HG03439 (cell line): ENCODE data around the gene R3HDM2.
"Not testable (repeated sequence)": the region's sequence is repeated elsewhere in the genome, so short reads cannot be mapped to it uniquely, and the experiment has no call there.

Experiments used
- ATAC-seq: cut with Tn5 transposase; IDR thresholded peaks from one replicate; pipeline ENCODE4 v1.9.1; 2021; ENCODE audit warnings: mild to moderate bottlenecking, moderate library complexity; ENCODE audit not compliant: unreplicated experiment

The R3HDM2 gene

DNA sequence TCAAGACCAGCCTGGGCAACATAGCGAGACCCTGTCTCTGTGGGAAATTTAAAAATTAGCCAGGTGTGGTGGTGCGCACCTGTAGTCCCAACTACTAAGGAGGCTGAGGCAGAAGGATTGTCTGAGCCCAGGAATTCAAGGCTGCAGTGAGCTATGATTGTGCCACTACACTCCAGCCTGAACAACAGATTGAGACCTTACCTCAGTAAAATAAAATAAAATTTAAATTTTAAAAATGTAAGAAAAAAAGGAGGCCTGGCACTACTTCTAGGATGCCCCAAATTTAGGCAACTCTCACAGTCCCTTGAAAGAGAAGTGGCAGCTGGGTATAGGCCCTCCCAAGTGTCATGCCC lies 23.3 kb upstream of the R3HDM2 start:
- ATAC-seq: no peak

DNA sequence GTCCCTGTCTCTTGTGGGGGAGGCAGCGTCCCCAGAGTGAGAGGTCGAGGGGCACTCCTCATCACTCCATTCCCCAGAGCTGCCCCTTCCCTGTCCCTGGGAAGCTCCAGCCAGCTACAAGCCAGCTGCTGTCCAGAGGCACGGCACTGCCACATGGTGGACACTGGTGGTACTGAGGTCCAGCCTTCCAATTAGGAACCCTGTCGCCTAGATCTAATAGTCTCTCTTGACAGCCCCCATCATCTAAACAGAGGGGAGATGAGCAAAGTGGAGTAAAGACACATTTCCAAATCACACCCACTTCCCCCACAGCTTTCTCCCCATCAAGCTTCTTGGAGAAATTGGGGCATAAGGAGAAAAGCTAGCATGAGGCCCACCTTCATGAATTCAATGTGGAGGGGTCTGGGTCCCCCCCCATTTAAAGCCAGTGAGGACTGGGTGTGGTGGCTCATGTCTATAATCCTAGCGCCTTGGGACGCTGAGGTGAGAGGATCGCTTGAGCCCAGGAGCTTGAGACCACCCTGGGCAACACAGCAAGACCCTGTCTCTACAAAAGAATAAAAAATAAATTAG lies 22.2 kb upstream of the R3HDM2 start:
- ATAC-seq: no peak

DNA sequence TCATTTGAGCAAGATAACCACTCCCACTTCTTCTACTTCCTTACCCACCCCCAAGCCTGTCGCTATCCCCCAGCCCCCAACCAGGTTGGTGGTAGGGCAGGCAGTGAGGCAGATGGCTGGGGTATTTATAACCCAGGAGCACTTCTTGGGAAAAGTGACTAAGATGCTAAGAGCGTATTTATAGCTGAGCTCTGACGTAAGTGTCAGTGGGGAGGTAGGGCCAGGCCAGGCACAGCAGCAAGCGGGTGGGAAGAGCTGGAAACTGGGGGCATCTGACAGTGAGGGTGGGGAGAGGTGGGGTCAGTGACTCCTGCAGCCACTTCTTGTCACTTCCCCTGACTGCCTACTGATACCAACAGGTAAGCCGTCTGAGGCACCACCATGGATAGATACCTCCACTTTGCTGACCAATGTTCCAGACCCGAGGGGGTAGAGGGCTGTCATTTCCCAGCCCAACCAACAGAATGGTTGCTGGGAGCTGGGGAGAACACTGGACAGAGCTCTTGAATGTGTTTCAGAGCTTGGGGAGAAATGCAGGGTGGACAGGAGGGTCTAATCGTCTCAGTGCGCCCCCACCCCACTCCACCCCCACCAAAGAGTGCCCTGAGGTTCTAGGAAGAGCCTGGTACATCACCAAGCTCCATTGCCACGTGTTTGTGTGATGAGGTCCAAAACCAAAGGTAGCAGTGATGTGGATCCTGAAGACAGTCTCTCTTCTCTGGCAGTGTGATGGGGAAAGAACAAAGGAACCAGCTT lies 21.5 kb upstream of the R3HDM2 start:
- no peak for ATAC-seq

DNA sequence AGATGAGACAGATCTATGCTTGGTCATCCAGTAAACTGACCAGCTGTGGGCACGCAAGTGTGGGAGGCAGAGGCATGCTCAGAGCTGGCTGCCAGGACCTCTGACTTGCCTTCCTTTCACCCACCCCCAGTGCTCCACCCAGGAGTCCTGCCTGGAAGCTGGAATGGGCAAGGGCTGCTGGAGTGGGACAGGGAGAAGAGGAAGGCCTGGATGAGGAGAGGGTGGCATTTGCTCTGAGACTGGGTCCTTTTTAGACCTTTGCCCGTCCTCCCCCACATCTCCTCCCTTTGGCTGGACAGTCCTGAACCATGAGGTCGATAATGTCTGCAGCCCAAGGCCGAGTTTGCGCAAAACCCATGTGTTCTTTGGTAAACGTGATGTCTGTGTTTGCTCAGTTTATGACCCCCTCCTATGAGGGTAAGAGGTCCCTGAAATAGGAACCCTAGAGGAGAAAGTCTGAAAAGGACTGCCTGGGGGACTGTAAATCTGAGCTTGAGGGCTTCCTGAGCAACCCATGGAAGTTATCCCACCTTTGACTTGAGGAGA lies 20.5 kb upstream of the R3HDM2 start:
- ATAC-seq: no peak

DNA sequence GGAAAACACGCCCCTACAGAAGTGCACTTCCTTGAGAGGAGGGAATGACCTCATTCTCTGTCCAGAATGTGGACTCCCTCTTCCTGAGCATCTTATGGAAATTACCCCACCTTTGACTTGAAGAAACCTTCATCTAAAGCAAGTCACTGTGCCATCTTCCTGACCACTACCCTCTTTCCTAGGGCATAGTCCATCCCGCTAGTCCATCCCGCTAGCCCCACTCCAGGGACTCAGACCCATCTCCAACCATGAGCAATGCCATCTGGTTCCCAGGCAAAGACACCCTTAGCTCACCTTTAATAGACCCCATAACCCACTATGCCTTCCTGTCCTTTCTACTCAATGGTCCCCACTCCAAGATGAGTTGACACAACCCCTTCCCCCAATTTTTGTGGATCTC lies 19.2 kb upstream of the R3HDM2 start:
- no peak for ATAC-seq

DNA sequence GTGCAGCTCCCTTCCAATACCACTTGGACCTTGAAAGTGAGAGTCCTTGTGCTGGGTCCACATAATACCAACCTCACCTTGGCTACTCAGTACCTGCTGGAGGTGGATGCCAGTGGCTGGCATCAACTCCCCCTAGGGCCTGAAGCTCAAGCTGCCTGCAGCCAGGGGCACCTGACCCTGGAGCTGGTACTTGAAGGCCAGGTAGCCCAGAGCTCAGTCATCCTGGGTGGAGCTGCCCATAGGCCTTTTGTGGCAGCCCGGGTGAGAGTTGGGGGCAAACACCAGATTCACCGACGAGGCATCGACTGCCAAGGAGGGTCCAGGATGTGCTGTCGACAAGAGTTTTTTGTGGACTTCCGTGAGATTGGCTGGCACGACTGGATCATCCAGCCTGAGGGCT lies 18.5 kb upstream of the R3HDM2 start:
- ATAC-seq: no peak

DNA sequence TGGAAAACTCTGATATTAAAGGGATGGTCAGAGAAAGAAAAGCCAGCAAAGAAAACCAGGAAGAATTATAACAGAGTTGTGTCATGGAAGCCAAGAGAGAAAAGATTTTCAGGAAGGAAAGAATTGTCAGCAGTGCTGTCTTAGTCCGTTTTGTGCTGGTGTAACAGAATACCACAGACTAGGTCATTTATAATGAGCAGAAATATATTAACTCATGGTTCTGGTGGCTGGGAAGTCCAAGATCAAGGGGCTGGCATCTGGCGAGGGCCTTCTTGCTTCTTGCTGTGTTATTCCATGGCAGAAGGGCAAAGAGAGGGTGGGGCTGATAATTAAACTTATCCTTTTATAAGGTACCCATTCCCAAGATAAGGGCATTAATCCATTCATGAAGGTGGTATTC lies 17.8 kb upstream of the R3HDM2 start:
- ATAC-seq: no peak

DNA sequence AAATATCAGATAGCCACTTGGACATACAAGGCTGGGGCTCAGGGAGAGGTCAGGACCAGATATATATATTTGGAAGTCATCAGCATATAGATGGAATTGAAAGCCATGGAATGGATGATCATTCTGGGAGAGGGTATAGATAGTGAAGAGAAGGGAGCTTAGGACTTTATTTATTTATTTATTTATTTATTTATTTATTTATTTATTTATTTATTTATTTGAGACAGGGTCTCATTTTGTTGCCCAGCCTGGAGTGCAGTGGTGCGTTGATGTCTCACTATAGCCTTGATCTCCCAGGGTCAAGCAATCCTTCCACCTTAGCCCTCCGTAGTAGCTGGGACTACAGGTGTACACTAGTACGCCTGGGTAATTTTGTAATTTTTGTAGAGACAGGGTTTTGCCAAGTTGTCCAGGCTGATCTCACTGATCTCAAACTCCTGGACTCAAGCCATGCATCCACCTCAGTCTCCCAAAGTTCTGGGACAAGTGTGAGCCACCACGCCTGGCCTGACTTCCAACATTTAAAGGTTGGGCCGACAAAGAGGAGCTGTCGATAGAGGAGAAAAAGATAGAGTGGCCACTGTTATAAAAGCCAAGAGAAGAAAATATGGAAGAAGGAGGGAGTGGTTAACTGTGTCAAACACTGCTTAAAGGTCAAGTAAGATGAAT lies 15.6 kb upstream of the R3HDM2 start:
- no peak for ATAC-seq

DNA sequence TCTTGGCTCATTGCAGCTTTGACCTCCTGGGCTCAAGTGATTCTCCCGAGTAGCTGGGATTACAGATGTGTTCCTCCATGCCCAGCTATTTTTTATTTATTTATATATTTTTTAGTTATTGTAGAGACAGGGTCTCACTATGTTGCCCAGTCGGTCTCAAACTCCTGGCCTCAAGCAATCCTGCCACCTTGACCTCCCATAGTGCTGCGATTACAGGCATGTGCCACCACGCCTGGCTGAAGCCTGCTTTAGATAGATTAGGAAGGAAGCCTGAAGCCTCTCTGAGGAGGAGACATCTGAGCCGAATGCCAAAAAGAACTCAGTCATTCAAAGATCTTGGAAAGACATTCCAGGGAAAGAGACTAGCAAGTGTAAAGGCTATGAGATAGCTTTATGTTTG lies 13.9 kb upstream of the R3HDM2 start:
- no peak for ATAC-seq

DNA sequence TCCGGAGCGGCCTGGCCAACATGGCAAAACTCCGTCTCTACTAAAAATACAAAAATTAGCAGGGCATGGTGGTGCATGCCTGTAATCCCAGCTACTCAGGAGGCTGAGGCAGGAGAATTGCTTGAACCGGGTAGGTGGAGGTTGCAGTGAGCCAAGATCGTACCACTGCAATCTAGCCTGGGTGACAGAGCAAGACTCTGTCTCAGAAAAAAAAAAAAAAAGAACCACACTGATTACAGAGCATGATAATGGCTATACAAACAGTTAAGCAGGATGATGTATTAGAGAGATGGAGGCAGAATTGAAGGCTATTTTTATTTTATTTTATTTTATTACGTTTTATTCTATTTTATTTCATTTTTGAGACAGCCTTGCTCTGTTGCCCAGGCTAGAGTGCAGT lies 13.5 kb upstream of the R3HDM2 start:
- not testable (repeated sequence) for ATAC-seq

DNA sequence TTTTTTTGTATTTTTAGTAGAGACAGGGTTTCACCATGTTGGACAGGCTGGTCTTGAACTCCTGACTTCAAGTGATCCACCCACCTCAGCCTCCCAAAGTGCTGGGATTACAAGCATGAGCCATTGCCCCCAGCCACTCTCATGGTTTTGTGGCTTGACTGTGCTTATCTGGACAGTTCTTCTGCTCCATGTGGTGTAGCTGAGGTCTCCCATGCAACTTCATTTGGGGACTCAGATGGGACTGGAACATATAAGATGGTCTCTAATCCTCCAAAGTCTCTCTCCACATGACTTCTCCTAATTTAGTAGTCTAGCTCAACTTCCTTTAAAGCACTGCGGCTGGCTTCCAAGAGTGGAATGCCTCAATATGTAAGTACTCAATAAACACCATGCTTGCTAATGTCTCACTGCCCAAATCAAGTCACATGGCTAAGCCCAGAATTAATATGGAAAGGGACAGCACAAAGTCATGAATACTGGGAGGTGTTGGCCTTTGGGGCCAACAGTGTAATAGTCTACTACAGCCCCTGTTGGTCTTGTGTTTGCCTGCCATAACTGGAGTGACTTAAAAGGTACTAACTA lies 11.1 kb upstream of the R3HDM2 start:
- ATAC-seq: no peak

DNA sequence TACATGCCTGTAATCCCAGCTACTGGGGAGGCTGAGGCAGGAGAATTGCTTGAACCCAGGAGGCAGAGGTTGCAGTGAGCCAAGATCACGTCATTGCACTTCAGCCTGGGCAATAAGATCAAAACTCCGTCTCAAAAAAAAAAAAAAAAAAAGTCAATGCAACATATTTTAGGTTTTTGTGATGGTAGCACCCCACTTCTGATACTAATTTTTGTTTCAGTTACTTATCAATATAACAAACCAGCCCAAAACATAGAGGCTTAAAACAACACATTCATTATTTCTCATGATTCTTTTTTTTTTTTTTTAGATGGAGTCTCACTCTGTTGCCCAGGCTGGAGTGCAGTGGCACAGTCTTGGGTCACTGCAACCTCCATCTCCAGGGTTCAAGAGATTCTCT lies 10.6 kb upstream of the R3HDM2 start:
- not testable (repeated sequence) for ATAC-seq

DNA sequence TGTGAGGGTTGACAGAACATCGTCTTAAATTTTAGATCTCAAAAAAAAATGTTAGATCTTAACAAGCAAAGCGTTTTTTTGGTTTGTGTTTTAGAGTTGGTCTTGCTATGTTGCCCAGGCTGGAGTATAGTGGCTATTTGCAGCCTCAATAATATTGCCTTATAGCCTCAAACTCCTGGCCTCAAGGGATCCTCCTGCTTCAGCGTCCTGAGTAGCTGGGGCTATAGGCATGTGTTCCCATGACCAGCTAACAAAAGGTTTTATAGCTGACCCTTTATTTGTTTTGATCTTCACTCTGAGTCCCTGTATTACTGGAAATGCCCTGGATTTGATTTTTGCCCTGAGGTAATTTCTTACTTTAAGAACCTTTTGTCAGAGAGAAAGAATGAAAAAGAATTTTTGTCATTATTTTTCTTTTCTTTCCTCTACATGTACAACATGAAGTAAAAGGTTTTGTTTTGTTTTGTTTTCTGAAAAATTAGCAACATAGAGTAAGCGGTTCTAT lies 9.0 kb upstream of the R3HDM2 start:
- ATAC-seq: no peak

DNA sequence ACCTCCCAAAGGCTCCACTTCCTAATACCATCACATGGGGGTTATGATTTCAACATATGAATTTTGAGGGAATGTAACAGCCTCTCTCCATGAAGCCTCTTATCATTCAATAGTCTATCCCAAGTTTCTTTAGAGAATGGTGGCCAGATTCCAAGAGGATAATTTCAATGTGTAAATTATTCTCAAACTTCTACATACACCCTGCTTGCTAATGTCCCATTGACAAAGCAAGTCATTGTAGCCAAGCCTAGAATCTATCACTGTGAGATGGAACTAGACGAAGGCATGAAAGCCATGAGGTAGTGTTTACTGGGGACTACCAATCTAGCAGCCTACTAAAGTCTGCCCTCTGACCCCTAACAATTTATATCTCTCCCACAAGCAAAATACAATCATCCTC lies 7.6 kb upstream of the R3HDM2 start:
- ATAC-seq: no peak

DNA sequence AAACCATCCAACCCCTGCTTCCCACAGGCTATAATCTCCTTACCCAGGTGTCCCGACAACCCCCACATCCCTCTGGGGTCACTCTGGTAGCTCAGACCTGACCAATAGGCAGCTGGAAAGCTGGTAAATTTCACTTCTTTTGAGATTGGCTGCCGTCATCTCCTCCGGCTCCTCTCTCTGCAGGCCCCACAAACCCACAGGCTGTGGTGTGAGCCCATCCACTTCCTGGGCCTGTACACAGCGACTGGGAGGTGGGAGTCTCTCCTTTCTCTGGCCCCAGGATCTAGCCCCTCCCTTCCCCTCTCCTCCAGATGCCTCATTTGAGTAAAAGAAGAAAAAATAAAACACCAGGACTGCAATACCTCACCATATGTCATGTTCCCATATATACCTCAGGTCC lies 4.5 kb upstream of the R3HDM2 start:
- no peak for ATAC-seq

DNA sequence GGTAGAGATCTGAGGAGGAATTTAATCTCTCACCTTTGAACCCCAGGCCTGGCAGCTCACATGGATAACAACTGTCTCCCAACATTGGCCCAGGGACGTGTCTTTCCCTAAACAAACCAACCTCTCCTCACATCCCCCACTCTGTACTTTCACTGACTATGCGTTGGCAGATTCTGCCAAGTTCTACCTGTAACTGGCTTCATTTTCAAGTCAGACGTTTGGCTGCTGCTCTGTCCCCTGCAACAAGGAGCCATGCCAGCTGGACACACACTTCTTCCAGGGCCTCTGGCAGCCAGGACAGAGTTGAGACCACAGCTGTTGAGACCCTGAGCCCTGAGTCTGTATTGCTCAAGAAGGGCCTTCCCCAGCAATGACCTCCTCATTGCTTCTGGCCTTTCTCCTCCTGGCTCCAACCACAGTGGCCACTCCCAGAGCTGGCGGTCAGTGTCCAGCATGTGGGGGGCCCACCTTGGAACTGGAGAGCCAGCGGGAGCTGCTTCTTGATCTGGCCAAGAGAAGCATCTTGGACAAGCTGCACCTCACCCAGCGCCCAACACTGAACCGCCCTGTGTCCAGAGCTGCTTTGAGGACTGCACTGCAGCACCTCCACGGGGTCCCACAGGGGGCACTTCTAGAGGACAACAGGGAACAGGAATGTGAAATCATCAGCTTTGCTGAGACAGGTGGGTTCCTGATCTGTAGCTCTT lies 3.8 kb upstream of the R3HDM2 start, which contains the start of gene INHBC:
Gene INHBC, plus strand, starts transcription at position 268 of the 707 bp plus-strand sequence. Its CDS starts 103 bp downstream, at position 371.
- ATAC-seq: no peak

DNA sequence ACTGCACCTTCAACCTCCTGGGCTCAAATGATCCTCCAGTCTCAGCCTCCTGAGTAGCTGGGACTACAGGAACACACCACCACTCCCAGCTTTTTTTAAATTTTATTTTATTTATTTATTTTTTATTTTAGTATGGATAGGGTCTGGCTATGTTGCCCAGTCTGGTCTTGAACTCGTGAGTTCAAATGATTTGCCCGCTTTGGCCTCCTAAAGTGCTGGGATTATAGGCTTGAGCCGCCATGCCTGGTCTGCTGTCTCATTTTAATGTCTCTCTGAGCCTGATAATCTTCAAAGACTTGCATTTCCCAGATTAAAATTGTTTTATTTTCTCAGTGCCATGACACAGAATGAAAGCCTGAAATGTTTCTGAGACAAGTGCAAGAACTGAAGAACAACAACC lies 2.5 kb upstream of the R3HDM2 start:
- ATAC-seq: no peak

DNA sequence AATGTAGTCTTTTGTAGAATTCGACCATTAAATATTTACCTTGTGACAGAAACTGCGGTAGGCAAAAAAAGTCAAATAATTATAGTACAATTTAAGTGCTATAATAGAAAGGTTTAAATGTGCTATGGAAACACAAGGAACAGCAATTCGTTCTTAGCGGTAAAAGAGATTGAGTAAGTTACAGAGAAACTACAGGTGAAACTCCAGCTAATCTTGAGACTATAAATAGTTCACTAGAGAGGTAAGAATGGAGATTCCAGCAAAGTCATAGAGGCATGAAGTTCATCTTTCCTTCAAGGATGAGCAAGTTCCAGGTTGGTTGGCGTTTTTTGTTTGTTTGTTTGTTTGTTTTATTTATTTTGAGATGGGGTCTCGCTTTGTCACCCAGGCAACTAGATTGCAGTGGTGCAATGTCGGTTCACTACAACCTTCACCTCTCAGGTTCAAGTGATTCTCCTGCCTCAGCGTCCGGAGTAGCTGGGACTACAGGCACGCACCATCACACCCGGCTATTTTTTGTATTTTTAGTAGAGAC lies 878 bp upstream of the R3HDM2 start:
- no peak for ATAC-seq

DNA sequence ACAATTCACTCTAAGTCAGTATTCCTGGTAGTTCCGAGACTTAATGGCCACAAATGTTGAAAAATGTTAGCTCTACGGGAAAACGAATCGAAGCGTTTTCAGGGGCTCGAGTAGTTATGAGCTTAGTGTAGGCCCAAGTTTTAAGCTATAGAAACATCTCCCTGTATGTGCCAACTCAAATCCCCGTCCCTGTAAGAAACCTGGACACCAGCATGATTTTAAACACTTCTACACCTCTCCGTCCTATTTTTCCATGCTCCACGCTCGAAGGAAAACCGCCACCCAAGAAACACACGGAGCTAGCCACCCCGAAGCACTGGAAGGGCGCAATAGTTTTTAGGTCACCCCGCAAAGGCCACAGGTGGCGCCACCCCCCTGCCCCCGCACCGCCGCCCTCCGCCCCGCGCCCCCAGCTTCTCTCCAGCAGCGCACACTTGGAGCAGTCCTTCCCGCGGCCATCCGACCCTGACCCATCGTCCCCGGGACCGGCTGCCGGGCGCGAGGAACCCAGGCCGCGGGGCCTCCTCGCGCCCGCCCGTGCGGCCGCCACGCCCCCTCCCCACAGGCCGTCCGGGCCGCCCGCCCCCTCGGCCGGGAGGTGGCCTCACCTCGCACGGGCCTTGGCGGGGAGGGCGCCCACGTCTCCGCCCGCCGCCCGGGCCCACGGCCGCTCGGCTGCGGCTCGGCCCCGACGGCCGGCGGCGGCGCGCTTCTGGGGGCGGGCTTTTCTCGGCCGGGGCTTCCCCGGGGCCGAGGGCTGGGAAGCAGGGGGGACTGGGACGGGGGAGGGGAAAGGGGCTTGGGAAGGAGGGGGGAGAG lies 522 bp downstream of the R3HDM2 start:
- peak; percentile 50 for ATAC-seq
